HepG2 (cell line): ENCODE results near the gene TXNDC9. TPM values are rescaled to one million over a fixed set of nuclear protein-coding genes. Genes with fewer than 3 reads are reported as not detected.

Source experiments
- ETS1 ChIP-seq: sonication (generic); formaldehyde crosslinking; IDR thresholded peaks from 2 replicates; pipeline ENCODE4 v1.4.0; 2020; ENCODE audit warnings: missing genetic modification reagents
- JDP2 ChIP-seq: sonication (generic); formaldehyde crosslinking; IDR thresholded peaks from 2 replicates; pipeline ENCODE4 v1.8.1; 2022; ENCODE audit warnings: missing genetic modification reagents, borderline replicate concordance
- MAF1 ChIP-seq: sonication (generic); formaldehyde crosslinking; IDR thresholded peaks from 2 replicates; pipeline ENCODE4 v1.5.0; 2020; ENCODE audit warnings: missing genetic modification reagents, borderline replicate concordance
- MEIS2 ChIP-seq: sonication (generic); formaldehyde crosslinking; IDR thresholded peaks from 2 replicates; pipeline ENCODE4 v1.9.0; 2021; ENCODE audit warnings: mild to moderate bottlenecking, missing genetic modification reagents
- MTERF4 ChIP-seq: sonication (generic); formaldehyde crosslinking; IDR thresholded peaks from 2 replicates; pipeline ENCODE4 v1.8.0; 2023; ENCODE audit warnings: mild to moderate bottlenecking, missing genetic modification reagents
- NR1H2 ChIP-seq: sonication (generic); formaldehyde crosslinking; IDR thresholded peaks from 2 replicates; pipeline ENCODE4 v1.8.1; 2022; ENCODE audit warnings: low read depth, missing genetic modification reagents, borderline replicate concordance
- NRL ChIP-seq: sonication (generic); formaldehyde crosslinking; IDR thresholded peaks from 2 replicates; pipeline ENCODE4 v1.5.0; 2020; ENCODE audit warnings: missing genetic modification reagents, mild to moderate bottlenecking, moderate library complexity, borderline replicate concordance
- PAXIP1 ChIP-seq: sonication (generic); formaldehyde crosslinking; conservative IDR thresholded peaks from 2 replicates; pipeline ENCODE4 v1.4.0; 2020; ENCODE audit warnings: mild to moderate bottlenecking, missing genetic modification reagents, moderate library complexity
- RFX3 ChIP-seq: IDR thresholded peaks from 2 replicates; pipeline ENCODE4 v1.6.1; 2016; ENCODE audit warnings: missing biosample characterization, missing genetic modification reagents
- THAP9 ChIP-seq: sonication (generic); formaldehyde crosslinking; IDR thresholded peaks from 2 replicates; pipeline ENCODE4; 2020; ENCODE audit warnings: missing genetic modification reagents, mild to moderate bottlenecking, borderline replicate concordance
- YEATS4 ChIP-seq: sonication (generic); formaldehyde crosslinking; IDR thresholded peaks from 2 replicates; pipeline ENCODE4 v1.4.0; 2020; ENCODE audit warnings: missing genetic modification reagents, borderline replicate concordance
- ZBTB38 ChIP-seq: sonication (generic); formaldehyde crosslinking; IDR thresholded peaks from 2 replicates; pipeline ENCODE4 v1.5.1; 2020; ENCODE audit warnings: mild to moderate bottlenecking, missing genetic modification reagents
- ZNF230 ChIP-seq: sonication (generic); formaldehyde crosslinking; IDR thresholded peaks from 2 replicates; pipeline ENCODE4 v1.4.0; 2020; ENCODE audit warnings: mild to moderate bottlenecking, missing genetic modification reagents
- ZNF251 ChIP-seq: sonication (generic); formaldehyde crosslinking; IDR thresholded peaks from 2 replicates; pipeline ENCODE4 v1.9.0; 2021; ENCODE audit warnings: mild to moderate bottlenecking, missing genetic modification reagents
- ZNF691 ChIP-seq: sonication (generic); formaldehyde crosslinking; IDR thresholded peaks from 2 replicates; pipeline ENCODE4 v1.4.0; 2020; ENCODE audit warnings: missing genetic modification reagents, low read depth, mild to moderate bottlenecking, borderline replicate concordance
- ZSCAN25 ChIP-seq: sonication (generic); formaldehyde crosslinking; IDR thresholded peaks from 2 replicates; pipeline ENCODE4 v1.8.0; 2022; ENCODE audit warnings: mild to moderate bottlenecking, missing genetic modification reagents
- polyA plus RNA-seq, 8 experiments: library from polyadenylated mRNA; depleted of rRNA in 3 of 8; stranded (reverse) in 7 of 8; unstranded in 1 of 8; fragments of >200 nt; fragmentation: Illumina TruSeq in 4 of 8; extraction: Trizol in 4 of 8; gene quantifications; 2 replicates each; pipeline versions ENCODE4 v1.2.1 to v1.2.3, GENCODE V29; 2011 to 2016; ENCODE audit warnings: low read depth in 4 of 8, missing spikeins in 1 of 8, mixed read lengths in 1 of 8; ENCODE audit not compliant: insufficient read depth in 1 of 8
- total RNA-seq, 5 experiments: library from RNA; depleted of rRNA; stranded (reverse); fragments of >200 nt; fragmentation: Illumina TruSeq; extraction: Trizol; gene quantifications; 2 replicates each; pipeline ENCODE4 v1.2.3, GENCODE V29; 2016; ENCODE audit warnings: low read depth in 1 of 5

Gene TXNDC9
- total and polyA plus RNA-seq, 2 of the 13 experiments (the other 11 are each of a cell fraction or from before 2014, with no cell fraction given) = 35.2 to 94.6 TPM

- TF ChIP-seq PAXIP1 (CRISPR knock-in tag) (peak; percentile 38; the same call in 1 of the 2 replicates), NR1H2 (CRISPR knock-in tag) (no peak), ZBTB38 (CRISPR knock-in tag) (peak; percentile 82), MEIS2 (peak; percentile 50; the same call in 1 of the 2 replicates), RFX3 (CRISPR knock-in tag) (no peak), ZNF251 (CRISPR knock-in tag) (no peak), MTERF4 (CRISPR knock-in tag) (peak; percentile 39; the same call in 1 of the 2 replicates), ZNF691 (CRISPR knock-in tag) (peak; percentile 92), THAP9 (CRISPR knock-in tag) (0 out of 2 replicates have a peak, but pooled peaks have one; percentile 50), JDP2 (CRISPR knock-in tag) (peak; percentile 56; the same call in 1 of the 2 replicates), NRL (CRISPR knock-in tag) (peak; percentile 98), MAF1 (CRISPR knock-in tag) (0 out of 2 replicates have a peak, but pooled peaks have one; percentile 34), ZSCAN25 (CRISPR knock-in tag) (no peak), ZNF230 (peak; percentile 93), ETS1 (CRISPR knock-in tag) (no peak), YEATS4 (peak; percentile 90)
These were observed 1.2 kb upstream of the TXNDC9 start, which contains the start of gene EIF5B (continued) for GRCh38 chr2:99337113-99338028.
